ENCODE results near the gene NUB1.

The NUB1 gene

GRCh38 chr7:151346470-151346769, 4.8 kb downstream of the NUB1 start:
- no peak for DNase-seq

GRCh38 chr7:151347200-151347599, 5.6 kb downstream of the NUB1 start:
- DNase-seq: no peak

DNA sequence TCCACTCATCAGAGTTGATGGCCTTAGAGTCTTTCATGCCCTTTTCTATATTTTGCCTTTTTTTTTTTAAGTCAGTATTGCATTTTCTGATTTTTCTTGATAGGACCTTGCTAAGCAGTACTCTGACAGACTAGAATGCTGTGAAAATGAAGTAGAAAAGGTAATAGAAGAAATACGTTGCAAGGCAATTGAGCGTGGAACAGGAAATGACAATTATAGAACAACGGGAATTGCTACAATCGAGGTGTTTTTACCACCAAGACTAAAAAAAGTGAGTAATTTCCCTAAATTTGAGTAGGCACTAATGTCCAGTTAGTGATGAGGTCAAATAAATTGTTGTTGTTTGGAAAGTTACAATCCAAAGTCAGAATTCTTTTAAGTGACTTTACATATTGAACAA, 7.4 kb downstream of the NUB1 start:
- DNase-seq: no peak

DNA sequence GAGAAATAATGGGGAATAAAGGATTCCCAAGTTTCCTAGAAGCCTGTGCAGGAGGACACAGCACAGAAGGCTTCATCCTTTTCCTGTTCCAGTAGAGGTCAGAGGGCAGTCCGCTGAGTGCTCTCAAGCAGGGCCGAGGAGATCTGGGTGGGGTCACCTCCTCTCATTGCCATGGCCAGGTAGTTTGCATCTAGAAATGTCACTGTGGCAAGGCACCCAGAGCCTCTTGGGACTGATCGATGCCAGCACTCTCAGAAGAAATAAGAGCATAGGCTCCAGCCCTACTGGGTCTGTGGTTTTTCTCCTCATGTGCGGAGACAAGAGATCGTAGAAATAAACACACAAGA, 7.9 kb downstream of the NUB1 start:
- DNase-seq: no peak

DNA sequence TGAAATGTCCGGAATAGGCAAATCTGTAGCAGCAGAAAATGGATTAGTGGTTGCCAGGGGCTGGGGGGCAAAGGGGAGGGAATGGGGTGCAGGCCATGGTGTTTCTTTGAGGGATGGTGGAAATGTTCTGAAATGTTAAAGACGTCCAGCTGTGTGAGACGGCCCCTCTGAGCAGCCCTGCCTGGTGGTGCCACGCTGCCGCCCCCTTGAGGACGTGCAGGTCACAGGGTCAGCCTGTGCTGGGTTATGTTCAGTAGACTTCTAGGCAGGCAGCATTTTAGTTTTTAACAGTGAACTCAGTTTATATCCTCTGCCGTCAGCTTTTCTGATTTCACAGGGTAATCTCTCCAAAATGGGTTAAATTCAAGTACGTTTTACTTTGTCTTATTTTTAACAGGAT, 9.4 kb downstream of the NUB1 start:
- DNase-seq: peak in 1 of 4 experiments; percentile 10

DNA sequence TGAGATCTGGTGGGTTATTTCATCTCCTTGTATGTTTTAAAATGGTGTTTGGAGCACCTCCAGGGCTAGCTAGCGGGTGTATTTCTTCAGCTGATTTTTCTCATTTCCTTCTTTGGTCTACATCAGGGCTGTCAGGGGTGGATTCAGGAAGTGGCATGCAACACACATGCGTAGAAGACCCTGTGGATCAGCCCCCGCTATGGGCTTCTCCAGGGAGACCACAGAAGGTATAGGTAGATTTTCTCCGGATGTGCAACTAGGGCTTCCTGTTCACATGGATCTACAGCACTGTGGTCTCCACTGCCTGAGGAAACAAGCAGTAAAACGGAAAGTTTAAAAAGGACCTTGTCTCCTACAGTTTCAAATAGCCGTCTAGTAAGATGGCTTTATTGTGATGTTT, 10.4 kb downstream of the NUB1 start:
- DNase-seq: peak in 1 of 4 experiments; percentile 10

DNA sequence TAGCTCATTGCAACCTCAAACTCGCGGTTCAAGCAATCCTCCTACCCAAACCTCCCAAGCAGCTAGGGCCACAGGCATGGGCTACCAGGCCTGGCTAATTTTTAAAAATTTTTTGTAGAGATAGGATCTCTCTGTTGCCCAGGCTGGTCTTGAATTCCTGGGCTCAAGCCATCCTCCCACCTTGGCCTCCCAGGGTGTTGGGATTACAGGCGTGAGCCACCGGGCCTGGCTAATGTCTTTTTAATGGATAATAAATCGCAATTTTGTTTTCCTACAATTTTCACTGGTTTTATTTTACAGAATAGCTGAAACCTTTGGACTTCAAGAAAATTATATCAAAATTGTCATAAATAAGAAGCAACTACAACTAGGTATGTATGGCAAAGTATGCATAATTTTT, 10.9 kb downstream of the NUB1 start:
- no peak for DNase-seq

GRCh38 chr7:151361193-151361959, 19.8 kb downstream of the NUB1 start:
- DNase-seq: no peak

- DNase-seq: no peak
Observed at GRCh38 chr7:151363182-151363581, 21.6 kb downstream of the NUB1 start.

DNA sequence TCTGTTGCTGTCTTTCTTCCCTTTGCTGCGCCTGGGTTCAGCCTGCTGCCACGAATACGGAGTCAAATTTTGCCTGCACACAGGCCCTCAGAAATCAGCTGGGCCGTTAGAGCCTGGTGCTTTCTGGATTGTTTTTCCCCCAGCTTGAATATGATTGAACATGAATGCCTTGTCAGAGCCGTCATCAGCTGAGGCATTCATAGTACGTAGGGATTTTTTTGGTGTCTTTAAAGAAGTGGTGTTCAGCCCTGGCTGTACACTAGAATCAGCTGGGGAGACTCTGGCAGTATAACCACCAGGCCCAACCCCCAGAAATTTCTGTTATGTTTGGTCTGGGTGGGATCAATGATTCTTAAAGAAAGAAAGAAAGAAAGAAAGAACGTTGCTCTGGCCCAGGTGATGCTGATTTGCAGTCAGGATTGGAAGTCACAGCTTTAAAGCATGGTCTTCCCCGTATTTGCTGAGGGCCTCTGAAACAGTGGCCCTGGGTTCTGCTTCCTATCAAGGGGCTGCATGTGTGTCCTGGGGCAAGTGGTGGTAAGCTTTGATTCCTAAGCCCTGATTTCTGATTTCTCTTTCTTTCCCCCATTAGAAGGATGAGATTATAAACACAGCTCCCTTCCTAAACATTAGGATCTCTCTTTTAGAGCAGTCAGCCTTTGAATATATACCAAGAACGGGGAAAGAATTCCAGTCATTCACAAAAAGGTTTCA, 24.7 kb downstream of the NUB1 start:
- DNase-seq: no peak

- DNase-seq: no peak
Observed at GRCh38 chr7:151366880-151367222, 25.2 kb downstream of the NUB1 start.

- DNase-seq: no peak
Observed at GRCh38 chr7:151367284-151367683, 25.7 kb downstream of the NUB1 start.

GRCh38 chr7:151368136-151368571, 26.5 kb downstream of the NUB1 start:
- peak; percentile 29 to 60 (median 40) for DNase-seq

- DNase-seq: no peak
Observed at GRCh38 chr7:151371266-151371665, 29.7 kb downstream of the NUB1 start.

GRCh38 chr7:151372612-151373265, 31.1 kb downstream of the NUB1 start:
- no peak for DNase-seq

GRCh38 chr7:151373599-151373998, 32.0 kb downstream of the NUB1 start:
- DNase-seq: no peak

GRCh38 chr7:151374139-151374538, 32.5 kb downstream of the NUB1 start:
- DNase-seq: no peak

GRCh38 chr7:151374726-151375125, 33.1 kb downstream of the NUB1 start:
- DNase-seq: no peak

- DNase-seq: no peak
Observed at GRCh38 chr7:151375530-151376217, 34.1 kb downstream of the NUB1 start.

GRCh38 chr7:151376218-151376902, 34.7 kb downstream of the NUB1 start:
- no peak for DNase-seq

DNA sequence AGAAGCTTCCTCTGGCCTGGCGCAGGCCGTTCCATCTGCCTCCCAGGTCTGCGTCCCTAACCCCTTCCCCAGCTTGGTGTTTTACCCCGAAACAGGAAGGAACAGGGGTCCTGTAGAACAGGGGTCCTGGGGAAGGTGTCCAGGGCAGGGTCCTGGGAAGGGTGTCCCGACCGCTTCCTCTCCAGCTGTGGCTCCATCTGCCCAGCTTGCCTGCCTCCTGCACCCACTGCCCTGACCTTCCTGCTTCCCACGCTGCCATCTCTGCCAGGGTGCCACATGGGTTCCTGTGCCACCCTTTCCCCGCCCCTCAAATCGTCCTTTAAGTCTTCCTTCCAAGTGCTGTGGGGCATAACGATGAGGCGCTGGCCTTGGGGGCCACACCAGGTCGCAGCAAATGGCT, 35.8 kb downstream of the NUB1 start:
- DNase-seq: no peak

DNA sequence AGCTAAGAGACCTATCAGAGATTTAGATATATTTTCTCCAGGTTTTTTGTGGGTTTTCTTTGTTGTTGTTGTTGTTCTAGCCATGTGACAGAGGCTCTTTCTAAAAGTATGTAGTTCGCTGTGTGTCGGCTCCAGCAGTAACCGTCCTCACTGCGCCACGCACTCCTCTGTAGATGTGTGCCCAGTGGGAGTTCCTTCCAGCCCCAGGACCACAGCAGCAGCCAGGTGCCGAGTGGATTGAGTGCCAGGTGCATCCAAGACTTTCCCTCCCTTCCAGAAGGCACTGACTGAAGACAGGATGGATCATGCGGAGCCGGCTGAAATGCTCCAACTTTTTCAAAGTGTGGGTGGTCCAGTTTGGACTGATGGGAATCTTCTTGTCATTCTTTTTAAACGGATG, 36.4 kb downstream of the NUB1 start:
- no peak for DNase-seq
